H54 (cell line): ENCODE measurements around the gene TUBA4A.

ENCODE experiments used
- DNase-seq: peaks from one replicate; pipeline ENCODE4 v3.0.0; 2011; ENCODE audit warnings: low spot score, mixed read lengths; ENCODE audit not compliant: insufficient read length
- FAIRE-seq: peaks from 3 replicates; lab custom pipeline; 2011; peaks lifted over from hg19 to GRCh38; lab: Jason Lieb, UNC
- POLR2A ChIP-seq: IDR thresholded peaks from 2 replicates; pipeline ENCODE4 v1.6.1; 2011; ENCODE audit warnings: low read depth, mild to moderate bottlenecking, low read length

TUBA4A gene

DNA sequence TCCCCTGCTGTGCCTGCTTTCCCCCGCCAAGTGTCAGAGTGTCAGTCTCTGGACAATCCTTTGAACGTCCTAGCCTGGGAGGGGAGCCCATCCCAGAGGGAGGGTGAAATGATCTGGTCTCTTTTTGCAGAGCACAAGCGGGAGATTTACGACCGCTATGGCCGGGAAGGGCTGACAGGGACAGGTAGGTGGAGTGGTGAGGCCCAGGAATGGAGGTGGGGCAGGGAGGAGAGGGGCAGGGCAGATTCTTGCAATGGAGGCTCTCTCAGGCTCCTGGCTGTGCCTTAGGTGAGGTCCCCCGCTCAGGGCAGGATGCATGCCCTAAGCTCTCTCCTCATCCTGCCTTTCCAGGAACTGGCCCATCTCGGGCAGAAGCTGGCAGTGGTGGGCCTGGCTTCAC lies 27.9 kb upstream of the TUBA4A start:
- no peak for DNase-seq
- TF ChIP-seq POLR2A = no peak
- FAIRE-seq = no peak

DNA sequence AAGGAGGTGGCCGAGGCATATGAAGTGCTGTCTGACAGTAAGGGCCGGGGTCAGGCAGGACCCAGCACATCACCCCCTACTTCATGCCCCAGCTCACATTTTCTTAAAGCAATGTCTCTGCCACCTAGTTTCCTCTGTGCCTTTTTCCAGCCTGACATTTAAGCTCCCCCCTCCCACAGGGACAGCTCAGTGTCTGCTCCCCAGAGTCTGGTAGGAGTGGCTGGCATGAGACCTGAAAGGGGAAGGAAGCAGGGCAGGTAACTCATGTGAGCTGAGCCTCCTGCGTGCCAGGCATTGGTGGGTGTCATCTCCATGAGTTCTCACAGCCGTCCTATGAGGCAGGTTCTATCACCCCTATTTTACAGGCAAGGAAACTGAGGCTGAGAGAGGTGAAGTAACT lies 26.9 kb upstream of the TUBA4A start:
- no peak for FAIRE-seq

DNA sequence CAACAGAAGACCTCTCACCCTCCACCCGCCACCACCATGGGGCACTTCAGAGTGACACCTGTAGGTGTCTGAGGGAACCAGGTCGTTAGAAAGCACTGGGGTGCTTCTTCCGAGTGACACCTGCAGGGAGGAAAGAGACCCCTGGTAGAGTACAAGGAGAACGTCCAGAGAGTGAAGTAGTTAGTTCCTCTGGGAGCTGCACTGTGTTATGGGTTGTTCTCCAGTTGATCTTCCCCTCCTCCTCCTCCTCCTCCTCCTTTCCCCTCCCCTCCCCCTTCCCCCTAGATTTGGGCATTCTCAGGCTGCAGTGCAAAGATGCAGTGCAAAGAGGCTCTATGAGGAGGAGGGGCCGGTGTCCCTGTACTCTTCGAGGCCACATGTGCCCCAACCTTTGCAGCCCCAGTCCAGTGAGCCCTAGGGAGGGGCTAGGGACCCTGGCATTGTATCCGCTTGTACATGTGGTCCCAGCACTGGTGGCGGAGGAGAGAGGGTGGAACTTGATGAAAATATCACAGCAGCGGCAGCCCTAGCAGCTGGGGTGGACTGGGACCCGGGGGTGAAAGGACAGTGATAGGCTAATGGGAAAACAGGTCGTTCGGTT lies 26.3 kb upstream of the TUBA4A start:
- FAIRE-seq (no peak), DNase-seq (no peak)
- 0 out of 2 replicates have a peak, but pooled peaks have one; percentile 3 for TF ChIP-seq POLR2A

More for the DNA sequence above, 26.9 kb upstream of the TUBA4A start:
- TF ChIP-seq POLR2A = no peak
- DNase-seq = no peak

DNA sequence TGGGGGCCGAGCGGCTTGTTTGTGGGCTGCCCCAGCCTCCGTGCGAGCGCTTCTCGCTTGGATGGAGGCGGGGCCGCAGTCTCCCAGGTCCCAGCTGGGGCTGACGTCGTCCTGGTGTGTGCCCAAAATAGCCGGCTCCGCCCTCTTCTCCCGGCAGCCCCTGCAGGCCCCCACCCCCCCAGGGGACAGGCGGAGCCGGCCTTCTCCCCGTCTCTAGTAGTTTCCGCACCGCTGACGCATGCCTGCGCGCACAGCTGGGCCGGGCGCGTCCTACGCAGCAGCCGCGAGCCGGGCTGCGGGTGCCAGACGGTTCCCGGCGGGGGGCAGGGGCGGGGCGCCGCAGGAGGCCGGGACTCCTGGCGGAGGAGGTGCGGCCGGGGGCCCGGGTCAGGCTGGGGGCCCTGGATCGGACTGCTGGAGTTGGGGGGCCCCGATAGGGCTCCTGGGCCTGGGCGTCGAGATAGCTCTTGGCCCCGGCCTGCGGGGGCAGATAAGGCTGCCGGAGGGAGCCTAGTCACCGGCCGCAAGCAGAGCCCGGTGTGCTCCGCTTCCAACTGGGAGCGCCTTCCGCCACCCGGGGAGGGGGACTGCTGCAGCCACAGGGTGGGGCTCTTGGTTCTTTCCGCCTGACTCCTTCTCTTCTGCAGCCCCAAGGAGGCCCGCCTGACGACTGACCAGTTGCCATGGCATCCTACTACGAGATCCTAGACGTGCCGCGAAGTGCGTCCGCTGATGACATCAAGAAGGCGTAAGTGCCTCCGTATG lies 25.6 kb upstream of the TUBA4A start, which contains the start of gene DNAJB2:
TSS of gene DNAJB2 (plus strand) at position 216 of the 765 bp plus-strand sequence. CDS start at position 684, 468 bp downstream.
- TF ChIP-seq POLR2A = peak; percentile 78
- DNase-seq = peak; percentile 95
- no peak for FAIRE-seq

DNA sequence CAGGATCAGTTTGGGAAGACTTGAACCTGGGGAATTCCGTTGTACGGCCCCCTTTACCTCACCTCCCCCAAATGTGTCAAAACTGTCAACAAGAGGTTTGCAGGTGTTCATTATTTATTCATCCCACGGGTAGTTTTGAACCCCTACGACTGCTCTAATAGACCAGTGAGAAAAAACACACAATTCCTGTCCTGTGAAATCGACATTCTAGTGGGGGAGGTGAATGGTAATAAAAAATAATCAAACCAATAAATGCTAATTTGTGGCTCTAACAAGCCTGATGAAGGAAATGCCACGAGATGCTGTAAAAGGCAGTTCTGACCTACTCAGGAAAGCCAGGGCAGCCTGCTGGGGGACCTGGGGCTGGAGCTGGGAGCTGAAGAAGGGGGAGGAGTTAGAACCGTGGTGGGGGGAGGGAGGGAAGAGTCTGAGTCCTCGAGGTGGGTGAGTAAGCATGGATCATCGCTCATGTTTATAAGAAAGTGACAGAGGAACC lies 25.0 kb upstream of the TUBA4A start:
- TF ChIP-seq POLR2A = no peak
- no peak for DNase-seq
- peak; percentile 62 for FAIRE-seq

DNA sequence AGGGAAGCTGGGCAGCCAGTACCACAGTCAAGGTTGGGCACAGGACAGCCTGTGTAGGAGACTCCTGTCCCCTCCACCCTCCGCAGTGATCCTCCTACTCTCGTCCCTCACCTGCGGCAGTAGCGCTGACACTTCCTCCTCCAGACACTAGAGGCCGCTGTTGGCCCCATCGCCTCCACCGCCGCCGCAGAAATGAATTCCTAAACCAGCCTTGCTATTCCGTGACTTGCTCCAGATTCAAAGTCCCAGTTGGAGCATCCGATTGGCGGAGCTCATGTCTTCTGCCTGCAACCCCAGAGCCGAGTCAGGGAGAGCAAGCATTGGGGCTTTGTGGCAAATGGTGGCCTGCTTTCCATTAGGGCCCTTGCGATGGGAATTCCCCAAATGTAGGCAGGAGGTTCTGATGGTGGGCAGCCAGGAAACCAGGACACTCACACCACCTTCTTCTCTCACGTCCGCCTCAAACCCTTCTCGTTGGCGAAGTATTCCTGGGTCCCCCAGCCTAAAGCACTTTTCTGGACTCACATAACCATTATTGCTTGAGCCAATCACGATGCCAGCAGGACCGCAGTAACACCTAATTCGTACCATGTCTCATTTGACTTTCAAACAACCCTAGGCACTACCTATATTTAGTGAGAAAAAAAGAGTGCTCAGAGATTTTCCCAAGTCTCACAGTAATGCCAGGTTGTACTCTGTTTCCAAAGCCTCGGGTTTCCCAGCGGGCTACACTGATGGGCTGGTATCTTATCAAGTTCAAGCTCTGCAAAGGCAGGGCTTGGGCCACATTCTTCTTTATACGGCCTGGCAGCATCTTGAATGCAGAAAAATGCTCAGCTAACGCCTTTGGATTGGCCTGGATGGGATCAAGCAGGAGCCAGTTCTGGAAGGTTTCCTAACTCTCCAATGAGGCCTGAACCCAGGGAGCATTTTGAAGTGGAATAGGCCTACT lies 24.3 kb upstream of the TUBA4A start:
- FAIRE-seq (no peak), DNase-seq (no peak)
- no peak for TF ChIP-seq POLR2A

DNA sequence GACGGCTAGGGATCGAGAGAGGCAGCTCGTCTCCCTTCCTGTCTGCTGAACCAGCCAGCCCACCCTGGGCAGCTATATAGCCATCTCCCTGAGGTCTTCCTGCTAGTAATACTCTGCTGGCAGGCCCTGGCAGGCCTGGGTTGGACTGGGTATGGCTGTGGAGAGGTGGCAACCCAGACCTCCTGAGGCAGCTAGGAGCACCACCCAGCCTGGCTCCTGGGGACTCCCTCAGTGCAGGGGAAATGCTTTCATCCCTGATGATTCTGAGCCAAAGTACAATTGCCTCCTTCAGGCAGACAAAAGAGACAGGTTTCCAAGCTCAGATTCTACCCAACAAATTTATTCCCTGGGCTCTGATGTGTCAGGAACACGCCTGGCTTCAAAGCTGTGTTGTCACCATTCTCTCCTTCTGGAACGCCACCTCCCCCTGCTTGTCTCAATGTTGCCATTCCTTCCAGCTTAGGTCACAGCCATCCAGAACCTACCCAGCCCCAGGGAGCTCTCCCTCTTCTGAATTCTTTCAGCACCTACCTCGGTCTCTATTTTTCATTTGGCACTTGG lies 20.7 kb upstream of the TUBA4A start:
- FAIRE-seq = peak; percentile 75

DNA sequence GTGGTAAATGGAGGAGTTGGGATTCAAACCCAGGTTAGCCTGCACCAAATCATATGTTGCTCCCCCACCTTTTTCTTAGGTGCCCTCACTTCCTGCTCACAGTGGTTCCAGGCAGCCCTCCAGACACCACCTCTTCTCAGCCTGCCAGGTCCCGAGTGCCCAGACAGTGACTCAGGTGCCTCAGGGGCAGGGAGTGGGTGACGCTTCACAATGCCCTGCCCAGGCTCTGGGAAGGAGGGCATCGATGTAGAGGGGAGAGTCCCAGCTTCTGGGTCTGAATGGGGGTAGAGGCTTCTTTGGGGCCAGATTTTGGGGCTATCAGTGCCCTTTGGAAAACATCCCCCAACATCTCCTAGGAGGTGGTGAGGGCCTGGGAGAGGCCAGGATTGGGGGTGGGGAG lies 20.2 kb upstream of the TUBA4A start:
- TF ChIP-seq POLR2A = no peak; the same call in 1 of the 2 replicates
- peak; percentile 30 for FAIRE-seq
- peak; percentile 84 for DNase-seq

More for the DNA sequence above, 20.7 kb upstream of the TUBA4A start:
- TF ChIP-seq POLR2A = no peak
- peak; percentile 86 for DNase-seq

DNA sequence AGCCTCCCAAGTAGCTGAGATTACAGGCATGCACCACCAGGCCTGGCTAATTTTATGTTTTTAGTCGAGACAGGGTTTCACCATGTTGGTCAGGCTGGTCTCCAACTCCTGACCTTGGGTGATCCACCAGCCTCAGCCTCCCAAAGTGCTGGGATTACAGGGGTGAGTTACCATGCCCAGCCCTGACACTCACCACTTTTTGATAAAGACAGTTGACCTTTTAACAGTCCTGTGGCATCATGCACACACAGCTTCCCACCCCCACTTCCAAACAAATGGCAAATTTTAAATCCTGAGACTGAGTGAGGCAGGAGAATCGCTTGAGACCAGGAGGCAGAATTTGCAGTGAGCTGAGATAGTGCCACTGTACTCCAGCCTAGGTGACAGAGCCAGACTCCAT lies 19.3 kb upstream of the TUBA4A start:
- no peak for DNase-seq
- no peak for TF ChIP-seq POLR2A
- no peak for FAIRE-seq

DNA sequence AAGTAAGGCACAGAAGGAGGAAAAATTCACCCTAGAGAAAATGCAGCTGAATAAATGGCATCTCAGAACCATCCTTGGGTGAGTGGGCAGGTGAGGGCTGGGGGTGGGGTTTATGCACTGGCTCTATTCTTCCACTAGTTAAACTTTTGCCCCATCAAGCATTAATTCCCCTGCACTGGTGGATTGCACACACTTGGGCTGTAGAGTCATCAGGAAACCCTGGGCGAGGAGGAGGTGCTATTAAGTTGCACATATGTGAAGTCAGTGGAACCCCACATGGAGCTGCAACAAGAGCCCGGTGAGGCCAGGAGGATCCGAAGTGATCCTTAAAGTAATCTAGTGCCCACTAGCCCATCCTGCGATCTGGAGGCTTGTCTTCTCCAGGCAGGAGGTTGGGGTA lies 18.6 kb upstream of the TUBA4A start:
- DNase-seq = no peak
- TF ChIP-seq POLR2A = no peak
- no peak for FAIRE-seq

DNA sequence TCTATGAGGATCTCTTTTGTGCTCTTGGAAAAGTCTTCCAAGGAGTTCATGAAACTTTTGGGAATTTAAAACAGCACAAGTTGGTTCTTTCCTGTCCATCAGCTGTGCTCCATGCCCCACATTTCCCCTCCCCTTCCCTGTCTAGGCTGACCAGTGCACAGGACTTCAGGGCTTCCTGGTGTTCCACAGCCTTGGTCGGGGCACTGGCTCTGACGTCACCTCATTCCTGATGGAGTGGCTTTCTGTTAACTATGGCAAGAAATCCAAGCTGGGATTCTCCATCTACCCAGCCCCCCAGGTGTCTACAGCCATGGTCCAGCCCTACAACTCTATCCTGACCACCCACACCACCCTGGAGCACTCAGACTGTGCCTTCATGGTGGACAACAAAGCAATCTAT lies 17.3 kb upstream of the TUBA4A start:
- no peak for TF ChIP-seq POLR2A
- DNase-seq (no peak), FAIRE-seq (no peak)

DNA sequence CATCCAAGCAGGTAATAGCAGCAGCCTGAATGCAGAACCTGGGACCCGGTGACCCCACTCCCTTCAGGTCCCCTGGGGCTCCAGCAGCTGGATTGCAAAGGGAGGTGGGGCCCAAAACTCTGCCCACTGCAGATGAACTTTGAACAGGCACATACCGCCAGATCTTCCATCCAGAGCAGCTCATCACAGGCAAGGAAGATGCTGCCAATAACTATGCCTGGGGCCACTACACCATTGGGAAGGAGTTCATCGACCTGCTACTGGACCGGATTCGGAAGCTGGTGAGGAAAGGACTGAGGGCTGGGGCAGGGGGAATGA lies 16.3 kb upstream of the TUBA4A start:
- FAIRE-seq (no peak), DNase-seq (no peak)
- TF ChIP-seq POLR2A = no peak

DNA sequence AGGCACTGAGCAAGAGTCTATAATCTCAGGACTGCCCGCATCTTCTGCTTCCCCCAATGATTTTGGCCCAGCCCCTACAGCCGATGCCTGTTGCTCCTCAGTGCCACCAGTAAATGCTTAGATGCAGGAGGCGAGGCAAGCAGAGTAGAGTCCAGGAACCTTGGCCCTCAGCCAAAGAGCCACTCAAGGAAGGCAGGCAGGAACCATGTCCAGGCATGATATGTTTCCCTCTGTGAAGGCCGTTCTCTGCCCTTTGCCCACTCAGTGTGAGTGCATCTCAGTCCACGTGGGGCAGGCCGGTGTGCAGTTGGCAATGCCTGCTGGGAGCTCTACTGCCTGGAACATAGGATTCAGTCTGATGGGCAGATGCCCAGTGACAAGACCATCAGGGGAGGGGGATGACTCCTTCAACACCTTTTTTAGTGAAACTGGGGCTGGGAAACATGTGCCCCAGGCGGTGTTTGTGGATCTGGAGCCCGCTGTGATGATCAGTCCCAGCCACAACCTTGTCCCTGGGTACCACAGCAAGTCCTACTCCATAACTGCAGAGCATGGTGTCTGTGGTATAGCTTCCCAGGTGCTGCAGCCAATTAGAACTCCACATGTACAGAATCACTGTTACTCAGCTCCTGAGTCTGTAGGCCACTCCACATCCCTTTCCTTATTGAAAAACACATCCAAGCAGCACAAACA lies 15.8 kb upstream of the TUBA4A start:
- DNase-seq = no peak
- FAIRE-seq = no peak
- TF ChIP-seq POLR2A = no peak
